ENCODE measurements around the gene SHANK3.
A peak's percentile ranks its signal among the peaks of the same experiment; 100 is the strongest.

The SHANK3 gene

DNA sequence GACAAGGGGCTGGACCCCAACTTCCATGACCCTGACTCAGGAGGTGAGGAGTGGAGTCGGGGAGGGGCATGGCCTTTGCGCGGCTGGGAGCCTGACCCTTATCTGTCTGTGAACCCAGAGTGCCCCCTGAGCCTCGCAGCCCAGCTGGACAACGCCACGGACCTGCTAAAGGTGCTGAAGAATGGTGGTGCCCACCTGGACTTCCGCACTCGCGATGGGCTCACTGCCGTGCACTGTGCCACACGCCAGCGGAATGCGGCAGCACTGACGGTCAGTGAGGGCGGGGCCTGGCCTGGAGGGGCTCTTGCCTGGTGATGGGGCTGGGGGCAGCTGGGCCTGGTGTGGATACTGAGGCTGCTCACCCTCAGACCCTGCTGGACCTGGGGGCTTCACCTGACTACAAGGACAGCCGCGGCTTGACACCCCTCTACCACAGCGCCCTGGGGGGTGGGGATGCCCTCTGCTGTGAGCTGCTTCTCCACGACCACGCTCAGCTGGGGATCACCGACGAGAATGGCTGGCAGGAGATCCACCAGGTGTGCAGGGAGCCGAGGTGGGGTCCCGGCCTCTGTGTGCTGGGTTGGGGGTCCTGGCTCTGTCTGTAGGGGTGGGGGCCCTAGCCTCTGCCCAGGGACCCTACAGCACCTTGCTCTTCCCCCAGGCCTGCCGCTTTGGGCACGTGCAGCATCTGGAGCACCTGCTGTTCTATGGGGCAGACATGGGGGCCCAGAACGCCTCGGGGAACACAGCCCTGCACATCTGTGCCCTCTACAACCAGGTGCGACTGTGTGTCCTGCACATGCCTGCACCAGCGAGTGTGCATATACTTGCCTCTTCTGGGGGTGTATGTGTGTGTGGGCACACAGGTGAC lies 6.3 kb downstream of the SHANK3 start:
- DNase-seq = peak; percentile 51

DNA sequence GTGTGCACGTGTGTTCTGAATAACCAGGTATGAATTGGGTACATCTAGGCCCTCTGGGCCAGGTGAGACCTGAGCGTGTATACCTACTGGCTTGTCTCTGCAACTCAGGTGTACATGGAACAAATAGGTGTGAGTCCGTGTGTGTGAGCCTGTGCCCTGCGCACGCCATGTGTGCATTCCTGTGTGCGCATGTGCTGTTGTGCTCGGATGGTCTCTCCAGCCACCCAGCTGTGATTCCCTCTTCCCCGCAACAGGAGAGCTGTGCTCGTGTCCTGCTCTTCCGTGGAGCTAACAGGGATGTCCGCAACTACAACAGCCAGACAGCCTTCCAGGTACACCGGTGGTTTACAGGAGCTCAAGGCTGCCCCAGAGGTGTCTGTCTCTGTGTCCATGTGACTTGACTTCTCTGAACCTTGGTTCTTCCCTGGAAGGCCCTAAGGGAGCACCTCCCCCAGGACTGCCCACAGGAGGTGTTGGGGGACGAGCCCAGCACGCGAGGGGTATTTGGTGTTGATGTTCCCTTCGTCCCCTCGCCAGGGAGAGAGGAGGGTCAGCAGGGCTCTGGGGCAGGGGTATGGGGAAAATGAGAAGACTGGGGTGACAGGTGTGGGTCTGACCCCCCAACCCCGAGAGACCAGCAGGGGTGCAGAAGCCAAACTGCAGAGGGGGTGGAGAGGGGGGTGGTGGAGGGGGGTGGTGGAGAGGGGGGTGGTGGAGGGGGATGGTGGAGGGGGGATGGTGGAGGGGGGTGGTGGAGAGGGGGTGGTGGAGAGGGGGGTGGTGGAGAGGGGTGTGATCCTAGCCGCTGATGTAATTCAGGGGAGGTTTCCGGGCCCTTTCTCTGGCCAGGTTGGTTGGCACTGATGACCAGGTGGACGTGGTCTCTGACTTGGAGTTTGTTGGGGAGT lies 10.7 kb downstream of the SHANK3 start:
- no peak for DNase-seq

DNA sequence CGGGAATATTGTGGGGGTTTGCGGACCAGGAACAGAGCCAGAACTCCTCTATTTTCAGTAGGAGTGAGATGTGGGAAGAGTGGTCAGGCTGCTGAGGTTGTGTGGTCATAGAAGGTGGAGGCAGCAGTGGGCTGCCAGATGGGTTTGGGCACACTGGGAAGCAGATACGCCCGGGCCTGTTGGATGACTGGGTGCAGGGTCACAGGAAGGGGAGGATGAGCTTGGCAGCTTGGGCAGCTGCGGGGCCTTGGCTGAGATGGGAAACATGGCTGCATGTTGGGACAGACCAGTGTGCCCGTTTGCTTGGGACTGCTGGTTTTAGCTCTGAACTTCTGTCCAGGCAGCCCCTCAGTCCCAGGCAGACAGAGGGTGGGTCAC lies 11.4 kb downstream of the SHANK3 start:
- DNase-seq = no peak

DNA sequence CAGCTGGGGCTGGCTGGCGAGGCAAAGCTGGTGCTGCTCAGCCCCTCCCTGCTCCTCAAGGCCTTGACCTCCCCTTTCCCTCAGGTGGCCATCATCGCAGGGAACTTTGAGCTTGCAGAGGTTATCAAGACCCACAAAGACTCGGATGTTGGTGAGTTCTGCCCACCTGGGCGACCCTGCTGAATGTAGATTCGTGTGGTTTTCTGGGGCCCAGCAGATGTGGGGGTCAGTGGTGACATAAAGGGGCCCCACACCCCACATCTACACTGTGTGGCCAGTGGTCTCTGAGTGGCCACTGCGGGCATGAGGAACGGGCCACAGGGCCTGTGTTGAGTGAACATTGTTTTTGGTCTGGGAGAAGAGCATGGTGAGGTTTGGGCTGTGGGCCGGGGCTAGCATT lies 11.9 kb downstream of the SHANK3 start:
- no peak for DNase-seq

DNA sequence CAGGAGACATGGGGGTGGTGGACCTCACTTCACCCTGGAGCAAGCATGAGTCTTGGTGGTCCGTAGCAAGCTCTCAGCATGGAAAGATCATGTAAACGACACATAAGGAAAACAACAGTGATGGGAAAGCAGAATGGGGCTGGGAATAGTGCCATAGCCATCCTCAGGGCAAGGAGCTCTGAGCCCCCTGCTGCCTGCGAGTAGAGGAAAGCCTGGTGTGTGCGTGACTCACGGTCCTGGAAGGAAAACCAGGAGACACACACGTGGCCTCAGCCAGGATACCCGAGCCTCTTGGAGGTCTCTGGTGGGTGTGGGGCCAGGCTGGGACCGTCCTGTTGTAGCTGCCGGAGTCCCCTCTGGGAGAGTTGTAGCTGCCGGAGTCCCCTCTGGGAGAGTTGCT lies 12.4 kb downstream of the SHANK3 start:
- DNase-seq = peak; percentile 53

DNA sequence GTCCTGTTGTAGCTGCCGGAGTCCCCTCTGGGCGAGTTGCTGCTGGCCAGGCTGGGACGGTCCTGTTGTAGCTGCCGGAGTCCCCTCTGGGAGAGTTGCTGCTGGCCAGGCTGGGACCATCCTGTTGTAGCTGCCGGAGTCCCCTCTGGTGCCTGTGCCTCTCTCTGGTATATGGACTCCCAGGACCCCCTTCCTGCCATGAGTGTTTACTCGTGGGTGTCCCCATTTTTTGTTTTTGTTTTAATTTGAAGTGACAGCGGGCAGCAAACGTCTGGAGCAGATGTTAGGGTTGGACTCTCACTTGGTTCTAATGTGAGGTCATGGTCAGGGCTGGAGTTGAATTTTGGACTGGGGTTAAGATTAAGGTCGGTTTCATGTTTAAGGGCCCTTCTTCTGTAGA lies 14.2 kb downstream of the SHANK3 start:
- no peak for DNase-seq

DNA sequence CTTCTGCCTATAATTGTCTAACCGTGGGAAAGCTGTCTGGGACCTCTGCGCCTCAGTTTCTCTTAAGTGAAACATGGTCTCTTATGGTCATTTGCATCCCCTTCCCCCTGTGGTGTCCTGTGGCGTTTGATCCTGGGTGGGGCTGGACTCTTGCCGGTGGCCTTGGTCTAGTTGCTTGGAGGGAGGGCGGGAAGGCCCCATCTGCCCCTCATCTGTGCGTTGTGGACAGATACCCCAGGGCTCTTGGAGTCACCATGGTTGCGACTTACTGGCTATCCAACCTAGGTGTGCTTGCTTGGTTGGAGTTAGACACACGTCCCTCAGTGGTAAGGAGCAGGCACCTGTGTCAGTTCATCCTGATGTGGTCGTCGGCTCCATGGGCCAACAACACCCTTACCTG lies 15.2 kb downstream of the SHANK3 start:
- DNase-seq = no peak

DNA sequence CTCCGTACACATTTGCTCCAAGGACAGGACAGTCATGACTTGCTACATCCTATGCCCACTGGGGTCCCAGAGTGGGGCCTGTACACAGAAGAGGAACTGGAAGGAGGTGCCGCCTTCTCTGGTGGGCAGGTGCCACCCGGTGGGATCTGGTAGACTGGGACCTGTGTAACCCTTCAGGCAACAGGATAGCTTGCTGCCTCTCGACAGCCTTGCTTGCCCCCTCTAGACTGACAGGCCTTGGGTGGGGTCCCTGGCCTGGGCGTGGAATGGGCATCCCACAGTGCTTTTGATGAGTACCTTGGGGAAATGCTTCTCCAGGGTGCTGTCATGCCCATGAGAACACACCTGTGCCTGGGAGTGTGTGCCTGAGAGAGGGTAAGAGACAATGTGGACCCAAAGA lies 15.8 kb downstream of the SHANK3 start:
- no peak for DNase-seq

DNA sequence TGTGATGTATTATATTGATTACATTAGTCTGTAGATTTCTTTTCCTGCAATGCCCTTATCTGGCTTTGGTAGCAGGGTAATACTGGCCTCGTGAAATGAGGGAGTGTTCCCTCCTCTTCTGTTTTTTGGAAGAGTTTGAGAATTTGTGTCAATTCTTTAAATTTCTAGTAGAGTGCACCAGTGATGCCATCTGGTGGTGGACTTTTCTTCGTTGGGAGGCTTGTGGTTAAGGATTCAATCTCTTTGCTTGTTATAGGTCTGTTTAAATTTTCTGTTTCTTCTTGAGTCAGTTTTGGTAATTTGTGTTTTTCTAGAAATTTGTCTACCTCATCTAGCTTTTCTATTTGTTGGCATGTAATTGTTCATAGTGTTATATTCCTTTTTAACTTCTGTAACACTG lies 18.9 kb downstream of the SHANK3 start:
- peak; percentile 45 for DNase-seq

DNA sequence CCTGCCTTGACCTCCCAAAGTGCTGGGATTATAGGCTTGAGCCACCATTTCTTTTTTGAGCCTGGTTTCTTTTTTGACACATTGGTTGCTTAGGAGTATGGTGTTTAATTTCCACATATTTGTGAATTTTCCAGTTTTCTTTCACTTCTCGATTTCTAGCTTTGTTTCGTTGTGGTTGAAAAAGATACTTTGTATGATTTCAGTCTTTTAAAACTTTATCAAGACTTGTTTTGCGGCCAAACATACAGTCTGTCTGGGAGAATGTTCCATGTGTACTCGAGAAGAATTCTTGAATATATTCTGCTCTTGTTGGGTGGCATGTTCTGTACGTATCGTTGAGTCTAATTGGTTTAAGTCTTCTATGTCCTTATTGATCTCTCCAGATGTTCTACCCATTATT lies 20.8 kb downstream of the SHANK3 start:
- no peak for DNase-seq

DNA sequence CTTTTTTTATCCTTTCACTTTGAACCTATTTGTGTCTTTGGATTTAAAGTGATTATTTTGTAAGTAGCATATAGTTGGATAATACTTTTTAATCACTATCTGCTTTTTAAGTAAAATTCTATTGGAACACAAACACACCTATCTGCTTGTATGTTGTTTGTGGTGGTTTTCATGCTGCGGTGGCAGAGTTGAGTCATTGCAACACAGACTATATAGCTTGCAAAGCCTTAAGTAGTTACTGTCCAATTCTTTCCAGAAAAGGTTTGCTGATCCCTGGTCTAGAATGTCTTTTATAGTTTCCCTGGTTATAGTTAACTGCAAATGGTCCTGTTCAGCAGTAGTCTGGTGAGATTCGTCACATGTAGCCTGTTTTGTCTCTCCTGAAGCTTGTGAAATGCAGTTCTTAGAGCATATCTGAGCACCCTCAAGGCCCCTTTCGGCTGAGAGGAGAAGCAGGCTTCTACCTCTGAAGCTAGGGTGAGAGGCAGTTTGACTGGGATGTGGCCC lies 21.5 kb downstream of the SHANK3 start:
- no peak for DNase-seq

DNA sequence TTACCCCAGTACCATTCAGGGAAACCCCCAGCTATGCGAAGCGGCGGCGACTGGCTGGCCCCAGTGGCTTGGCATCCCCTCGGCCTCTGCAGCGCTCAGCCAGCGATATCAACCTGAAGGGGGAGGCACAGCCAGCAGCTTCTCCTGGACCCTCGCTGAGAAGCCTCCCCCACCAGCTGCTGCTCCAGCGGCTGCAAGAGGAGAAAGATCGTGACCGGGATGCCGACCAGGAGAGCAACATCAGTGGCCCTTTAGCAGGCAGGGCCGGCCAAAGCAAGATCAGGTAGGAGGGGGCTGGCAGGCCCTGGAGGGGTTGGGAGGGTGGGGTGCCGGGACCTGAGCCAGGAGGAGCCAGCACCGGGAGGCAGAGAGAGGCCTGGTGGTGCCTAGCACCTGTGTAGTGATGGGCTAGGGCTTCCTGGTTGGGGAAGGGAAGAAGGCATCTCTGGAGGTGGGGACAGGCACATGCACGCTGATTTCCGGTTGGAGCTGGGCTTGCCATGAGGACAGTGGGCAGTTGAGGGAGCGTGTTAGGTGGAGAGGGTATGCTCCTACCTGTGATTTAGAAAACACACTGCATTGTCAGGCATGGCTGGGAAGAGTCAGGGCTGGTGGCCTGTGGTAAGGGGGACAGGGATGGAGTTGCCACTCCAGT lies 22.3 kb downstream of the SHANK3 start:
- no peak for DNase-seq

DNA sequence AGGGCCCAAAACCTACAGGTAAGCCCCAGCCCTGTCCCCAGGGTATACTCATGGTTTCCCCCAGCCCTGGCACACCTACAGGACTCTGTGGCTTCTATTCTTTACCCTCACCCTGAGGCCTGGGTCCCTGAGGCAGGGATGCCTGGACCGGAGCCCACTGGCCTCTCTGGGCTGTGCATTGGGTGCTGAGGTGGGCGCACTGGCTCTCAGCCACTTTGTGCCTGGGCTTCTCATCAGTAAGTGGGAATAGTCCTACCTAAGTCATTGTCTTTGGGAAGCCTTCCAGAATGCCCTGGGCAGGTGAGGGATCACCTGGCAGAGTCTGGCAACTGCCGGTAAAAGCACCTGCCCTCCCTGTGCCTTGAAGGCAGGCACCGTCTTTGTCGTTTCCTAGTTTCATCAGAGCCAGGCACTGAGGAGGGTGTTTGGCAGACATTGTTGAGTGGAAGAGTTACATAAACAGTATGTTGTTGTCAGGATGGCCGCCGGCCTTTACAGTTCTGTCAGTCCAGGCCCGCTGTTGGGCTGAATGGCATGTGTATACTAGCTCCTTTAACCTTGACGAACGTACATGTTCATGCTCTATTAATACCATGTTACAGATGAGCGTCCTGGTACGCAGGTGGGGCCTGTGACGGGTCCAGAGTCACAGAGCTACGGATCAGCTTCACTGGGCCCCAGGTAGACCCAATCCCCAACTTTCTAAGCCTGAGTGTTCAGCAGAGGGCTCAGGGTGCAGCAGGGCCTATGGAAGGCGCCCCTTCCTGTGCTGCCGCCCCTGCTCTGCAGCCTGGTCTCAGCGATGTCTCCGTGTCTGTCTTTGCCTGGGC lies 23.0 kb downstream of the SHANK3 start:
- no peak for DNase-seq

DNA sequence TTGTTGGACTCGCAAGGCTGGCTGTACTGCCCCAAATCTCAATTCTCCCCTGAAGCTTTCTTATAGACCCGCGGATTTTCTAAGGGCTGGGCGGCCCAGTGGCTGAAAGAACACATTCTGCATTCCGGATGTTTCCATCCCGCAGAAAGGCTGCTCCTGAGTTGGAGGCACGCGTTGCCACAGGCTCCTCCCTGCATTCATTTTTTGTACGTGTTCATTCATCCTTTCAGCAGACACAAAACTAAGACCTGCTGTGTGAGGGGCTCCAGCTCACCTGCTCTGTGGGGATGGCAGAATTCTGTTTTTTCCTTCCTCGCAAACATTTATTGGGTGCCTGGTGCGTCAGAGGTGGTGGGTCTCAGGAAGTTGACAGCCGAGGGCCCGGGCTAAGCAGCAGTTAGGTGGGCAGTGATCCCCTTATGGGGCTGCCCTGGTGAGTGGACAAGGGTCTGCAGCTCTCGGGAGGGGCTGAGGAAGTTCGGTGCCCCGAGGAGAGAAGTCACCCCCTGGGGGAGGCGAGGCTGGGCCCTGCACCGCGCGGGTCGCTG lies 23.7 kb downstream of the SHANK3 start:
- DNase-seq = no peak

DNA sequence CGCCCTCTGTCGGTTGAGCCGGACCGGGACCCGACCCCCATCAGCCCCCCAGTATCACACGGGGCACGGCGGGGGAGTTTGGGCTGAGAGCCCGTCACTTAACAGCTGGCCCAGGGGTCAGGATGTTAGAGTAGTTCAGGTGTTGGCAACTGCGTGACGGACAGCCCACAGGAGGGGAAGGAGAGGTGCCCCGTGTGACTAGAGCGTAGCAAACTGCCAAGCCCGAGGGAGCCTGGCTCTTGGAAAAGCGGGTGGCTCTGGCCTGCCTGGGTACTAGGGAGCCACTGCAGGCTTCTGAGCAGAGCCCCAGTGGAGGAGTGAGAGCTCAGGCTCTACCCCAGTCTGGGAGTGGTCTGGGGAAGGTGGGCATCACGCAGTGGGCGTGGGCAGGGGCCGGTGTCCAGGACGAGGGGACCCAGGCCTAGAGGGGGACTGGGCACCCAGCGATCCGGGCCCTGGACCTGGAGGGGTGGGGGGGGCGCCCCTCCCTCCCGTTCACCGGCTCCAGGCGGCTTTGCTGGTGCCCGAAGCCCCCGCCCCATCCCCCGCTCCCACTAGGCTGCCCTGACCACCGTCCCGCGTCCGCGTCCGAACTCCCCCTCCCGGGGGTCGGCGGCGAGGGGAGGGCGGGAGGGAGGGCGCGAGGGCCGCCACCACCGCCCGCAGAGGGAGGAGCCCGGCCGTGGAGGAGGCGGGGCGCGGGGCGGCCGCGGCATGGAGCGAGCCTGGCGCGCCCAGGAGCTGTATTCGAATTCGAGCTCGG lies 24.4 kb downstream of the SHANK3 start:
- DNase-seq = no peak

DNA sequence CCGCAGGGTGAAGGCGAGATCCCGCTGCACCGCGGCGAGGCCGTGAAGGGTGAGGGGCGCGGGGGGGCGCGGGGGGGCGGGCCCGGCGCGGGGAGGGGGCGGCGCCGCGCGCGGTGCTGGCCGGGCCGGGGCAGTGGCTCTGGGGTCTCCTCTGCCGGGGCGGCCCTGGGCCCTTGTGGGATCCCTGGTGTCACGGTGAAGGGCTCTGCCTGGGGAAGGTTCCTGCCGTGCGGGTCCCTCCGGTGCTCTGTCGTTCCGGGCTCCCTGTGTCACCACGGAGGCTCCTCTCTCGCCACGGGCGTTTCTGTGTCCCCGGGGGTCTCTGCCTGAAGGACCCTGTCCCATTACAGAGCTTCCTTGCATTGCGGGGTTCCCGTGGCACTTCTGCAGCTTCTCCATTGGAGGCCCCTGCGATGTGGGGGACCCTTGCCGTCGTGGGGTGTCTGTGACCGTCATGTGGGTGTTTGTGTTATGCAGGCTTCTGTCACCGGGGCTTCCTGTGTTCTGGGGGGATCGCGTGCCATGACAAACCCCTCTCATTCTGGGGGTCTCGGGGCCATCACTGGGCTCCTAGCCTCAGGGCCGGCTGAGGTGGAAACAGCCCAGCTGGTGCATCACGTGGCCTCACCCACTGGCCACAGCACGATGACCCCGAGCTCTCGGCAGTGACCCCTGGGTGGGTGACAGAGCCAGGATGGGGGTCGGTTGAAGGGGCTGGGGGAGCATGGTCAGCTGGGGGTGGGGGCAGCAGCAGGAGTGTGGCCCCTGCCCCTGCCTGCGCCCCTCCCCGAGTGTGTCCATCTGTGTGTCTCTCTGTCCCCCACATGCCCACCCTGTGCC lies 25.3 kb downstream of the SHANK3 start:
- DNase-seq = no peak

DNA sequence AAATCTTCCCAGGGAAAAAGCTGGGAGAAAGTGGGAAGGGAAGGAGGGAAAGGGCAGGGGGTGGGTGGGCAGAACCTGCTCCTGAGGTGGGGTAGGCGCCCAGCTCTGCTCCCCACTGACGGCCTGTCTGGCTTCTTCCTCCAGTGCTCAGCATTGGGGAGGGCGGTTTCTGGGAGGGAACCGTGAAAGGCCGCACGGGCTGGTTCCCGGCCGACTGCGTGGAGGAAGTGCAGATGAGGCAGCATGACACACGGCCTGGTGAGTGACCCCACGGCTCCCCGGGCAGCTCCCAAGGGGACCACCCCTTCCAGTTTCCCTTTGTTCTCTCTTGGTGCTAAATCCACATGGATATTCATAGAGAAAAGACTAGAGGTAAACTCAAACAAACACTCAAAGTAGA lies 25.9 kb downstream of the SHANK3 start:
- DNase-seq = no peak

DNA sequence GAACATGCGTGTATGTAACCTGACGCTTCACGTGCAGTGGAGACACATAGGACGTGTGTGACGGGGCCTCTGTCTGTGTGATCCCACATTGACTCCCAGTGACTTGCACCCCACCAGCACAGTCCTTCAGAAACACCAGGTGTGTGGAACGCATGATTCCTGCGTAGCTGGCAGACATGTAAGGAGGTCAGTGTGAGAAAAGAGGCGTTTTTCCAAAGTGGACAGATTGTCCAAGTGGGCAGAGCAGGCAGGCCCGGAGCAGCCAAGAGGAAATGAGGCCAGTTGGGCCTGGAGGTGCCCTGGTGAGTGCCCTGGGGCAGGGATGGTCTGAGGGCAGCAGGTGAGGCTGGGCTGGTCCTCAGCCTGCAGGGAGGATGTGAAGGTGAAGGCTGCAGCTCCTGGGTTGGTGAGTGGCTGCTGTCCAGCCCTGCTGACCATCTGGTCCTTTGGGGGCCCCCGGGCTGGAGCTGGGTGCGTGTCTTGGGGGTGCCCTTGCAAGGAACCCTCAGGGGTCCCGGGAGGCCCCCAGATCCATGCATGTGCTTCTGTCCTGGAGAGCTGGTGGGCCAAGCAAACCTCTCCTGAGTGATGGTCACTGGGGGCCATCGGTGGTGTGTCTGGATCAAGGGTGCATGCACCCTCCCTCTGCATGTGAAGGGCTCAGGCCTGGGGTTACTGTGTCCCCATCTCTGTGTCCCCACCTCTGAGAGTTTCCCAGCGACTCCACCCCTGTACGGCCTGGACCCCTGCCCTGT lies 26.6 kb downstream of the SHANK3 start:
- no peak for DNase-seq

DNA sequence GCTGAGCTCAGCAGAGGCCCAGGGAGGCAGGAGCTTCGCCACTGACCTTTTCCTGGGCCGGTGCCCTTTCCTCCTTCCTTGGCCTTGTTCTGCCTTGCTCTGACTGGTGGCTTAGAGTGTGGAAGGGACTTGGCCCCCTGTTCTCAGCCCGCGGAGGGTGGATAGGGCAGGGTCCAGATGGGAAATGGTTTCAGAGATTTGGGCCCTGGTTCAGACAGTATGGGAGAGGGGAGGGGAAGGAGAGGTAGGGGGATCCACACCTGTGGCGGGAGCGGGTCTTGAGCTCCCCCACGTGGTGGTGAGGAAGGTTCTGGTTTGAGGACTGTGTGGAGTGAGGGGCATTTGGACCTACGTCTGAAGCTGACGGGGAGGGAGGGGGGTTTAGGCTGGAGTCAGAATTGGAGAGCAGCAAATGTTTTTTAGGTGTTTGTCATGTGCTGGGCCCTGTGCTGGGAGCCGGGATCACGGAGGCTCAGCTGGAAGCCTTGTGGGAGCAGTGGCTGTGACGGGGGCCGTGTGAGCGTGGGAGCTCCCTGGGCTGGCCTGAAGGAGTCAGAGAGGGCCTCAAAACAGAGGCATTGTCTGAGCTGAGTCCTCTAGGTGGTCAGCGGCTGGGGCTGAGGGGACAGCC lies 27.2 kb downstream of the SHANK3 start:
- DNase-seq = no peak

All from islet precursor cell (in vitro differentiated cells).